WTC11 (cell line): ENCODE results near the gene HNRNPR. TPM values are rescaled to one million over a fixed set of nuclear protein-coding genes. Genes with fewer than 3 reads are reported as not detected.

Source experiments
- ATAC-seq: fragments of 200-7000 bp; cut with Tn5 transposase; 2 replicates; pipeline ENCODE4 v1.10.0; 2021; ENCODE audit warnings: mild to moderate bottlenecking, moderate library complexity
- CTCF ChIA-PET: fragments of 300-600 bp; sonication (Branson Sonifier 250); formaldehyde crosslinking; loops from one replicate; lab custom pipeline; 2021; ENCODE audit warnings: antibody characterized with exemption; lab: Charles Lee
- POLR2A ChIA-PET: fragments of 350-600 bp; sonication (Branson Sonifier 250); formaldehyde crosslinking; loops from one replicate; lab custom pipeline; 2021; ENCODE audit warnings: antibody characterized with exemption; lab: Charles Lee
- DNase-seq: peaks from one replicate; pipeline ENCODE4 v3.0.0; 2021; ENCODE audit warnings: low spot score
- H3K27ac Mint-ChIP-seq: 2 replicates; pipeline ENCODE4 v1.8.0; 2021; ENCODE audit warnings: mixed read lengths
- H3K27me3 Mint-ChIP-seq: 2 replicates; pipeline ENCODE4 v1.8.0; 2021; ENCODE audit warnings: low read depth, mild to moderate bottlenecking, moderate library complexity, mixed read lengths
- H3K36me3 Mint-ChIP-seq: 2 replicates; pipeline ENCODE4 v1.8.0; 2021; ENCODE audit warnings: mixed read lengths
- H3K4me1 Mint-ChIP-seq: 2 replicates; pipeline ENCODE4 v1.8.0; 2022; ENCODE audit warnings: mixed read lengths
- H3K4me3 Mint-ChIP-seq: 2 replicates; pipeline ENCODE4 v1.8.0; 2021; ENCODE audit warnings: mild to moderate bottlenecking, moderate library complexity, mixed read lengths
- H3K9me3 Mint-ChIP-seq: 2 replicates; pipeline ENCODE4 v1.8.0; 2021; ENCODE audit warnings: mixed read lengths
- ESRRA ChIP-seq: sonication (generic); formaldehyde crosslinking; IDR thresholded peaks from 2 replicates; pipeline ENCODE4 v1.8.1; 2022; ENCODE audit warnings: mild to moderate bottlenecking, missing genetic modification reagents, borderline replicate concordance
- FOXJ3 ChIP-seq: sonication (generic); formaldehyde crosslinking; IDR thresholded peaks from 2 replicates; pipeline ENCODE4 v1.9.0; 2021; ENCODE audit warnings: missing genetic modification reagents, mild to moderate bottlenecking, borderline replicate concordance
- HMGA2 ChIP-seq: fragments of 250-450 bp; sonication (Bioruptor Pico); IDR thresholded peaks from 2 replicates; pipeline ENCODE4 v1.4.0; 2021; ENCODE audit warnings: mild to moderate bottlenecking, moderate library complexity
- JUN ChIP-seq: sonication (generic); formaldehyde crosslinking; IDR thresholded peaks from 2 replicates; pipeline ENCODE4 v1.8.0; 2023; ENCODE audit warnings: mild to moderate bottlenecking, missing genetic modification reagents
- NFE2L1 ChIP-seq: sonication (generic); formaldehyde crosslinking; IDR thresholded peaks from 2 replicates; pipeline ENCODE4 v1.8.1; 2023; ENCODE audit warnings: missing genetic modification reagents
- NFYB ChIP-seq: sonication (generic); formaldehyde crosslinking; conservative IDR thresholded peaks from 2 replicates; pipeline ENCODE4 v1.8.0; 2022; ENCODE audit warnings: low read depth, missing genetic modification reagents
- NR3C1 ChIP-seq: sonication (generic); formaldehyde crosslinking; conservative IDR thresholded peaks from 2 replicates; pipeline ENCODE4 v1.8.1; 2023; ENCODE audit warnings: low read depth, mild to moderate bottlenecking, missing genetic modification reagents
- OVOL2 ChIP-seq: fragments of 250-450 bp; sonication (Bioruptor Pico); IDR thresholded peaks from 2 replicates; pipeline ENCODE4 v1.9.0; 2021; ENCODE audit warnings: mild to moderate bottlenecking, borderline replicate concordance
- RORB ChIP-seq: fragments of 250-450 bp; sonication (Bioruptor Pico); IDR thresholded peaks from 2 replicates; pipeline ENCODE4 v1.9.0; 2021; ENCODE audit warnings: mild to moderate bottlenecking
- SMAD4 ChIP-seq: sonication (generic); formaldehyde crosslinking; IDR thresholded peaks from 2 replicates; pipeline ENCODE4 v1.8.0; 2022; ENCODE audit warnings: mild to moderate bottlenecking, missing genetic modification reagents
- SOX15 ChIP-seq: fragments of 250-450 bp; sonication (Bioruptor Pico); IDR thresholded peaks from 2 replicates; pipeline ENCODE4 v1.9.0; 2021; ENCODE audit warnings: mild to moderate bottlenecking
- ZNF671 ChIP-seq: fragments of 250-450 bp; sonication (Bioruptor Pico); IDR thresholded peaks from 2 replicates; pipeline ENCODE4 v1.8.0; 2021; ENCODE audit warnings: mild to moderate bottlenecking
- total RNA-seq: library from RNA; stranded (reverse); gene quantifications from 3 replicates; pipeline ENCODE4 v1.2.3, GENCODE V29; 2021
- TF ChIP-seq, protein P1 (sequence below): sonication (generic); formaldehyde crosslinking; IDR thresholded peaks from 2 replicates; pipeline ENCODE4 v1.8.0; 2023; ENCODE audit warnings: missing genetic modification reagents, mild to moderate bottlenecking, borderline replicate concordance
- TF ChIP-seq, protein P2 (sequence below): sonication (generic); formaldehyde crosslinking; IDR thresholded peaks from 2 replicates; pipeline ENCODE4 v1.8.0; 2023; ENCODE audit warnings: mild to moderate bottlenecking, missing genetic modification reagents
- TF ChIP-seq, protein P3 (sequence below): sonication (generic); formaldehyde crosslinking; conservative IDR thresholded peaks from 2 replicates; pipeline ENCODE4 v1.8.1; 2022; ENCODE audit warnings: mild to moderate bottlenecking, missing genetic modification reagents
- TF ChIP-seq, protein P4 (sequence below): fragments of 250-450 bp; sonication (Bioruptor Pico); IDR thresholded peaks from 2 replicates; pipeline ENCODE4 v1.9.0; 2021; ENCODE audit warnings: mild to moderate bottlenecking, borderline replicate concordance
- TF ChIP-seq, protein P5 (sequence below): fragments of 250-450 bp; sonication (Bioruptor Pico); IDR thresholded peaks from 2 replicates; pipeline ENCODE4 v1.8.0; 2021; ENCODE audit warnings: mild to moderate bottlenecking

HNRNPR gene
- total RNA-seq, 1 experiment from 2014 or later = 178 TPM

DNA sequence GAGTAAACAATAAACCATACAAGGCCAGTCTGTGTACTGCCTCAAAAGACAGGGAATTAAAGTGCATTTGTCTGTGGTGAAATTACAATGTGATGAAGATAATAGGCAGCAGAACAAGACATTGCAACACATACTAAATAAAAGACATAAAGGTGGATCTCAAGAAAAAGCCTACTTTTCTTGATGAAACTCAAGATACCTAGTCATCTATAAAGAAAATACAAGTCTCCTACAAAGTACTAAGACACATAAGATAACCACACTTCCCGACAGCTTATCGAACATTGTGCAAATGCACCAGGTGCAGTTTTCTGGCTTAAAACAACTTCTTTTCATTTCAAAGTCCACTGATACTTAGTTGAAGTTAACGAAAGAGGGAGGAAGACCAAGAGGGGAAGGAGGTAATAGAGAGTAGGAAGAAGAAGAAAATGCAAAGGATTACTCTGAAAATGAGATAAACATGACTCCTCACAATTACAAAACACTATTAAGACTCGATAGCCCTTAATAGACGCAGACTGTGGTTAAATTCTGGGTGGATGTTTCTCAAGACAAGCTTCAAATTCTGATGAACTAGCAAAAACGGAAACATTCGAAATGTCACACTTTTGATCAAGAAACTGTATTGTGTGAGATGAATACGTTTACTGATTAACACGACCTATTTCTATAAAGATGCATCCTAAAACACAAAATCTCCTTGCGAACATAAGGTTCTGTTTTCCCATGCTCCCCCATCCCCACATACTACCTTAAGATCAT is 2.0 kb downstream of the HNRNPR start (continued):
- TF ChIP-seq, protein P1, sequence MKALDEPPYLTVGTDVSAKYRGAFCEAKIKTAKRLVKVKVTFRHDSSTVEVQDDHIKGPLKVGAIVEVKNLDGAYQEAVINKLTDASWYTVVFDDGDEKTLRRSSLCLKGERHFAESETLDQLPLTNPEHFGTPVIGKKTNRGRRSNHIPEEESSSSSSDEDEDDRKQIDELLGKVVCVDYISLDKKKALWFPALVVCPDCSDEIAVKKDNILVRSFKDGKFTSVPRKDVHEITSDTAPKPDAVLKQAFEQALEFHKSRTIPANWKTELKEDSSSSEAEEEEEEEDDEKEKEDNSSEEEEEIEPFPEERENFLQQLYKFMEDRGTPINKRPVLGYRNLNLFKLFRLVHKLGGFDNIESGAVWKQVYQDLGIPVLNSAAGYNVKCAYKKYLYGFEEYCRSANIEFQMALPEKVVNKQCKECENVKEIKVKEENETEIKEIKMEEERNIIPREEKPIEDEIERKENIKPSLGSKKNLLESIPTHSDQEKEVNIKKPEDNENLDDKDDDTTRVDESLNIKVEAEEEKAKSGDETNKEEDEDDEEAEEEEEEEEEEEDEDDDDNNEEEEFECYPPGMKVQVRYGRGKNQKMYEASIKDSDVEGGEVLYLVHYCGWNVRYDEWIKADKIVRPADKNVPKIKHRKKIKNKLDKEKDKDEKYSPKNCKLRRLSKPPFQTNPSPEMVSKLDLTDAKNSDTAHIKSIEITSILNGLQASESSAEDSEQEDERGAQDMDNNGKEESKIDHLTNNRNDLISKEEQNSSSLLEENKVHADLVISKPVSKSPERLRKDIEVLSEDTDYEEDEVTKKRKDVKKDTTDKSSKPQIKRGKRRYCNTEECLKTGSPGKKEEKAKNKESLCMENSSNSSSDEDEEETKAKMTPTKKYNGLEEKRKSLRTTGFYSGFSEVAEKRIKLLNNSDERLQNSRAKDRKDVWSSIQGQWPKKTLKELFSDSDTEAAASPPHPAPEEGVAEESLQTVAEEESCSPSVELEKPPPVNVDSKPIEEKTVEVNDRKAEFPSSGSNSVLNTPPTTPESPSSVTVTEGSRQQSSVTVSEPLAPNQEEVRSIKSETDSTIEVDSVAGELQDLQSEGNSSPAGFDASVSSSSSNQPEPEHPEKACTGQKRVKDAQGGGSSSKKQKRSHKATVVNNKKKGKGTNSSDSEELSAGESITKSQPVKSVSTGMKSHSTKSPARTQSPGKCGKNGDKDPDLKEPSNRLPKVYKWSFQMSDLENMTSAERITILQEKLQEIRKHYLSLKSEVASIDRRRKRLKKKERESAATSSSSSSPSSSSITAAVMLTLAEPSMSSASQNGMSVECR = no peak
- no peak for TF ChIP-seq OVOL2 (CRISPR knock-in tag)
- TF ChIP-seq ZNF671 = no peak
- TF ChIP-seq NFE2L1 (CRISPR knock-in tag) = no peak
- TF ChIP-seq NR3C1 = no peak
- TF ChIP-seq JUN (CRISPR knock-in tag) = no peak
- TF ChIP-seq ESRRA (CRISPR knock-in tag) = no peak
- TF ChIP-seq FOXJ3 = no peak
- TF ChIP-seq, protein P2, sequence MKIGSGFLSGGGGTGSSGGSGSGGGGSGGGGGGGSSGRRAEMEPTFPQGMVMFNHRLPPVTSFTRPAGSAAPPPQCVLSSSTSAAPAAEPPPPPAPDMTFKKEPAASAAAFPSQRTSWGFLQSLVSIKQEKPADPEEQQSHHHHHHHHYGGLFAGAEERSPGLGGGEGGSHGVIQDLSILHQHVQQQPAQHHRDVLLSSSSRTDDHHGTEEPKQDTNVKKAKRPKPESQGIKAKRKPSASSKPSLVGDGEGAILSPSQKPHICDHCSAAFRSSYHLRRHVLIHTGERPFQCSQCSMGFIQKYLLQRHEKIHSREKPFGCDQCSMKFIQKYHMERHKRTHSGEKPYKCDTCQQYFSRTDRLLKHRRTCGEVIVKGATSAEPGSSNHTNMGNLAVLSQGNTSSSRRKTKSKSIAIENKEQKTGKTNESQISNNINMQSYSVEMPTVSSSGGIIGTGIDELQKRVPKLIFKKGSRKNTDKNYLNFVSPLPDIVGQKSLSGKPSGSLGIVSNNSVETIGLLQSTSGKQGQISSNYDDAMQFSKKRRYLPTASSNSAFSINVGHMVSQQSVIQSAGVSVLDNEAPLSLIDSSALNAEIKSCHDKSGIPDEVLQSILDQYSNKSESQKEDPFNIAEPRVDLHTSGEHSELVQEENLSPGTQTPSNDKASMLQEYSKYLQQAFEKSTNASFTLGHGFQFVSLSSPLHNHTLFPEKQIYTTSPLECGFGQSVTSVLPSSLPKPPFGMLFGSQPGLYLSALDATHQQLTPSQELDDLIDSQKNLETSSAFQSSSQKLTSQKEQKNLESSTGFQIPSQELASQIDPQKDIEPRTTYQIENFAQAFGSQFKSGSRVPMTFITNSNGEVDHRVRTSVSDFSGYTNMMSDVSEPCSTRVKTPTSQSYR (CRISPR knock-in tag) = no peak
- no peak for TF ChIP-seq SMAD4 (CRISPR knock-in tag)

DNA sequence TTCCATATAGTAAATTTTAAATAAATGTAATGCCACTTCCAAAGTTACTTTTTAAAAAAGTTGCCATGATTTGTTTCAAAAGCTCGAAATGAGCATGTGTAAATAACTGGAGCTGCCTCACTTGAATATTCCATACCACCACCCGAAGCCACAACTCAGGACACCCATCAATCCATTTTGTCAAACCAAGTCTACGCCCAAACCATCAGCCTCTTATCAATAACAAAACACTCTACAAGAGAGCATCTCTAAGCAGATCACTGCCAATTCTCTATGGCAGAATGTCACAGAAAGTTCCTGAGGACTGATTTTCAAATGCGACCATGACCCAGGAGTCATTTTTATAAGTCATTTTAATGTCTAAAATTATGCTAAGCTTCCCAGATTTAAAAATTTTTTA is 4.5 kb downstream of the HNRNPR start:
- CTCF ChIA-PET = no interaction called here
- no peak for DNase-seq
- no peak overlapping the region for H3K27ac Mint-ChIP-seq
- peaks cover 1% of the 10 kb centered on the region; the same call in 1 of the 2 replicates for H3K27me3 Mint-ChIP-seq
- no peak overlapping the region for H3K4me3 Mint-ChIP-seq
- no peaks in the 10 kb centered on the region for H3K9me3 Mint-ChIP-seq
- no peak for ATAC-seq
- no peak for TF ChIP-seq HMGA2
- TF ChIP-seq RORB (CRISPR knock-in tag) = no peak
- no peak for TF ChIP-seq NFYB
- H3K4me1 Mint-ChIP-seq = peaks cover 38% of the 10 kb centered on the region
- POLR2A ChIA-PET = no interaction called here
- peaks cover 33% of the 10 kb centered on the region for H3K36me3 Mint-ChIP-seq

DNA sequence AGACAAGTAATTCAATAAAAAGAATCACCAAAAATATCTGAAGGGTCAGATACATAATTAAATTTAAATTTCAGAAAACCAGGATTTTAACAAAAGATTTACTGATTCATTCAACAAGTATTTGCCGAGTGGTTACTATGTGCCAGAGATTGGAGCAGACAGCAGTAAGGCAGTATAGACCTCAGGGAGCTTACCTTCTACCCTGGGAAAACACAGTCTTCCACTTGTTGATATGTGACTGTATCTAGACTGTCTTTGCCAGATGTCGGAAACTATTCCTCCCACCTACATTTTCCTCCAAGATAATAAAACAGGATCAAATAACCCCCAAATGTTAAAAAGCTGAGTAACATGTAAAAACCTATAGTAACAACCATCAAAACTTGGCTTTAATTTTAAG is 6.2 kb downstream of the HNRNPR start:
- H3K9me3 Mint-ChIP-seq = no peaks in the 10 kb centered on the region
- ChIA-PET POLR2A (interaction anchor here (0.6 kb wide), 1 partner anchor 46 kb away, joined by 4 read pairs; no protein-coding TSS in a partner anchor), CTCF (no interaction called here)
- no peaks in the 10 kb centered on the region for H3K27me3 Mint-ChIP-seq
- no peak for ATAC-seq
- H3K27ac Mint-ChIP-seq = no peak overlapping the region
- H3K4me3 Mint-ChIP-seq = no peak overlapping the region
- peaks cover 47% of the 10 kb centered on the region for H3K36me3 Mint-ChIP-seq
- DNase-seq = no peak
- peaks cover 34% of the 10 kb centered on the region for H3K4me1 Mint-ChIP-seq
- TF ChIP-seq, protein P3, sequence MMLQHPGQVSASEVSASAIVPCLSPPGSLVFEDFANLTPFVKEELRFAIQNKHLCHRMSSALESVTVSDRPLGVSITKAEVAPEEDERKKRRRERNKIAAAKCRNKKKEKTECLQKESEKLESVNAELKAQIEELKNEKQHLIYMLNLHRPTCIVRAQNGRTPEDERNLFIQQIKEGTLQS (CRISPR knock-in tag) = no peak
- TF ChIP-seq, protein P4, sequence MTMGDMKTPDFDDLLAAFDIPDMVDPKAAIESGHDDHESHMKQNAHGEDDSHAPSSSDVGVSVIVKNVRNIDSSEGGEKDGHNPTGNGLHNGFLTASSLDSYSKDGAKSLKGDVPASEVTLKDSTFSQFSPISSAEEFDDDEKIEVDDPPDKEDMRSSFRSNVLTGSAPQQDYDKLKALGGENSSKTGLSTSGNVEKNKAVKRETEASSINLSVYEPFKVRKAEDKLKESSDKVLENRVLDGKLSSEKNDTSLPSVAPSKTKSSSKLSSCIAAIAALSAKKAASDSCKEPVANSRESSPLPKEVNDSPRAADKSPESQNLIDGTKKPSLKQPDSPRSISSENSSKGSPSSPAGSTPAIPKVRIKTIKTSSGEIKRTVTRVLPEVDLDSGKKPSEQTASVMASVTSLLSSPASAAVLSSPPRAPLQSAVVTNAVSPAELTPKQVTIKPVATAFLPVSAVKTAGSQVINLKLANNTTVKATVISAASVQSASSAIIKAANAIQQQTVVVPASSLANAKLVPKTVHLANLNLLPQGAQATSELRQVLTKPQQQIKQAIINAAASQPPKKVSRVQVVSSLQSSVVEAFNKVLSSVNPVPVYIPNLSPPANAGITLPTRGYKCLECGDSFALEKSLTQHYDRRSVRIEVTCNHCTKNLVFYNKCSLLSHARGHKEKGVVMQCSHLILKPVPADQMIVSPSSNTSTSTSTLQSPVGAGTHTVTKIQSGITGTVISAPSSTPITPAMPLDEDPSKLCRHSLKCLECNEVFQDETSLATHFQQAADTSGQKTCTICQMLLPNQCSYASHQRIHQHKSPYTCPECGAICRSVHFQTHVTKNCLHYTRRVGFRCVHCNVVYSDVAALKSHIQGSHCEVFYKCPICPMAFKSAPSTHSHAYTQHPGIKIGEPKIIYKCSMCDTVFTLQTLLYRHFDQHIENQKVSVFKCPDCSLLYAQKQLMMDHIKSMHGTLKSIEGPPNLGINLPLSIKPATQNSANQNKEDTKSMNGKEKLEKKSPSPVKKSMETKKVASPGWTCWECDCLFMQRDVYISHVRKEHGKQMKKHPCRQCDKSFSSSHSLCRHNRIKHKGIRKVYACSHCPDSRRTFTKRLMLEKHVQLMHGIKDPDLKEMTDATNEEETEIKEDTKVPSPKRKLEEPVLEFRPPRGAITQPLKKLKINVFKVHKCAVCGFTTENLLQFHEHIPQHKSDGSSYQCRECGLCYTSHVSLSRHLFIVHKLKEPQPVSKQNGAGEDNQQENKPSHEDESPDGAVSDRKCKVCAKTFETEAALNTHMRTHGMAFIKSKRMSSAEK (CRISPR knock-in tag) = no peak
- TF ChIP-seq SOX15 (CRISPR knock-in tag) = no peak
- TF ChIP-seq, protein P5, sequence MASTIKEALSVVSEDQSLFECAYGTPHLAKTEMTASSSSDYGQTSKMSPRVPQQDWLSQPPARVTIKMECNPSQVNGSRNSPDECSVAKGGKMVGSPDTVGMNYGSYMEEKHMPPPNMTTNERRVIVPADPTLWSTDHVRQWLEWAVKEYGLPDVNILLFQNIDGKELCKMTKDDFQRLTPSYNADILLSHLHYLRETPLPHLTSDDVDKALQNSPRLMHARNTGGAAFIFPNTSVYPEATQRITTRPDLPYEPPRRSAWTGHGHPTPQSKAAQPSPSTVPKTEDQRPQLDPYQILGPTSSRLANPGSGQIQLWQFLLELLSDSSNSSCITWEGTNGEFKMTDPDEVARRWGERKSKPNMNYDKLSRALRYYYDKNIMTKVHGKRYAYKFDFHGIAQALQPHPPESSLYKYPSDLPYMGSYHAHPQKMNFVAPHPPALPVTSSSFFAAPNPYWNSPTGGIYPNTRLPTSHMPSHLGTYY = no peak
